Body of pancreas (tissue), 4 donors: ENCODE measurements around the gene ATP2B1. TPM values are rescaled to one million over a fixed set of nuclear protein-coding genes. Genes with fewer than 3 reads are reported as not detected.

Experiments used
- ATAC-seq: fragments of 150-250 bp; one replicate; pipeline ENCODE4 v1.9.1; 2016
- DNase-seq, 4 donors: peaks; one replicate each; pipeline ENCODE4 v3.0.0-alpha.2; 2019
- H3K27ac ChIP-seq, 4 donors: fragments of 200-600 bp; sonication (generic); 1 replicate in 3 of 4; 2 replicates in 1 of 4; pipeline versions ENCODE4 v1.5.1 to v1.6.1; 2016 to 2019; ENCODE audit warnings: mild to moderate bottlenecking in 1 of 4, mixed read lengths in 1 of 4, moderate library complexity in 1 of 4
- H3K27me3 ChIP-seq, 2 donors: fragments of 200-600 bp; sonication (generic); one replicate each; pipeline ENCODE4 v1.6.0; 2016; ENCODE audit warnings: mild to moderate bottlenecking in 1 of 2
- H3K36me3 ChIP-seq, 2 donors: fragments of 200-600 bp; sonication (generic); replicated peaks in 1 of 2; 2 replicates each; pipeline ENCODE4 v1.5.1; 2016; ENCODE audit warnings: low read depth in 2 of 2; ENCODE audit not compliant: insufficient read depth in 1 of 2
- H3K4me1 ChIP-seq: fragments of 200-600 bp; sonication (generic); one replicate; pipeline ENCODE4 v1.6.0; 2016
- H3K4me3 ChIP-seq, 2 donors: fragments of 200-600 bp; sonication (generic); 1 replicate in 1 of 2; 2 replicates in 1 of 2; pipeline ENCODE4 v1.5.1; 2016 to 2019
- H3K9me3 ChIP-seq, 3 donors: fragments of 200-600 bp; sonication (generic); 1 replicate in 2 of 3; 2 replicates in 1 of 3; pipeline ENCODE4 v1.5.1; 2016
- CTCF ChIP-seq, 7 experiments: fragments of 450-650 bp in 4 of 7; fragments of 200-600 bp in 3 of 7; sonication (generic) in 3 of 7; IDR thresholded peaks; one replicate each; pipeline ENCODE4 v1.5.1; 2016 to 2019; ENCODE audit warnings: antibody characterized with exemption in 7 of 7
- POLR2A ChIP-seq, 3 donors: fragments of 450-650 bp; IDR thresholded peaks; one replicate each; pipeline ENCODE4 v1.6.1; 2016; ENCODE audit warnings: antibody characterized with exemption in 3 of 3, mild to moderate bottlenecking in 2 of 3
- WGBS, 2 donors: methylation state at CpG; one replicate each; pipeline ENCODE4 v1.1.5; 2017; 5-methylcytosine and 5-hydroxymethylcytosine counted together
- intact Hi-C: fragments of 100-400 bp; cut with DNase I; formaldehyde crosslinking; loops from one replicate; pipeline ENCODE4 v1.15.1; 2023
- total RNA-seq, 2 donors: library from RNA; depleted of rRNA; stranded (reverse); fragments of >200 nt; gene quantifications; one replicate each; pipeline ENCODE4 v1.1.0, GENCODE V29; 2016

Gene ATP2B1
- total RNA-seq, 2 donors from 2014 or later, result 17.1 to 37.9 TPM

- intact Hi-C loops, result no loop called here
Observed at GRCh38 chr12:89709157-89709994, 738 bp upstream of the ATP2B1 start.

GRCh38 chr12:89707703-89708564, 704 bp downstream of the ATP2B1 start:
- no peaks in the 10 kb centered on the region for H3K27me3 ChIP-seq
- intact Hi-C loops, result no loop called here
- peak overlapping the region; percentile 51 to 90 for H3K4me3 ChIP-seq
- H3K36me3 ChIP-seq, result no peaks in the 10 kb centered on the region
- ATAC-seq (no peak), DNase-seq (peak; percentile 38 to 47 (median 44))
- H3K9me3 ChIP-seq, result no peaks in the 10 kb centered on the region
- peaks cover 9% of the 10 kb centered on the region for H3K4me1 ChIP-seq
- no peak for TF ChIP-seq POLR2A (IDR thresholded peaks at IDR 0.05)
- TF ChIP-seq CTCF (IDR thresholded peaks at IDR 0.05), result peak in 1 of 7 experiments; percentile 18
- H3K27ac ChIP-seq, result peak overlapping the region; percentile 95 to 100 (median 98)
- WGBS, 2 donors, result 0 to 1% methylated on average over 9 to 71 of the region's 73 CpGs

More at GRCh38 chr12:89709157-89709994, 738 bp upstream of the ATP2B1 start:
- no peaks in the 10 kb centered on the region for H3K9me3 ChIP-seq
- DNase-seq, result peak; percentile 99
- peak overlapping the region; percentile 61 to 62 for H3K4me3 ChIP-seq
- peak; percentile 85 for ATAC-seq
- whole genome bisulfite sequencing, 2 donors, result 0 to 1% methylated on average over 1 to 82 of the region's 103 CpGs
- no peaks in the 10 kb centered on the region for H3K36me3 ChIP-seq
- TF ChIP-seq CTCF (IDR thresholded peaks at IDR 0.05) (peak in 2 of 7 experiments; percentile 15 to 32), POLR2A (IDR thresholded peaks at IDR 0.05) (peak; percentile 92 to 98 (median 97))
- H3K27me3 ChIP-seq, result no peaks in the 10 kb centered on the region
- no peaks in the 10 kb centered on the region for H3K4me1 ChIP-seq
- H3K27ac ChIP-seq, result peak overlapping the region; percentile 95 to 100 (median 98)

- Histone ChIP-seq H3K4me1 (peaks cover 9% of the 10 kb centered on the region), H3K36me3 (no peaks in the 10 kb centered on the region), H3K27me3 (no peaks in the 10 kb centered on the region), H3K27ac (peak overlapping the region in 3 of 4 donors; percentile 98 to 100 (median 99)), H3K9me3 (no peaks in the 10 kb centered on the region), H3K4me3 (peak overlapping the region; percentile 51 to 90)
- intact Hi-C loops, result no loop called here
- ATAC-seq (no peak), DNase-seq (peak in 2 of 4 donors; percentile 19 to 26)
- TF ChIP-seq CTCF (IDR thresholded peaks at IDR 0.05) (no peak), POLR2A (IDR thresholded peaks at IDR 0.05) (no peak)
- WGBS, 2 donors, result 8 to 9% methylated on average over 17 of the region's 17 CpGs
Observed at GRCh38 chr12:89706986-89707702, 1.5 kb downstream of the ATP2B1 start.

- Histone ChIP-seq H3K27me3 (no peaks in the 10 kb centered on the region), H3K4me3 (no peak overlapping the region), H3K36me3 (no peaks in the 10 kb centered on the region), H3K27ac (no peak overlapping the region), H3K9me3 (no peaks in the 10 kb centered on the region), H3K4me1 (peaks cover 9% of the 10 kb centered on the region)
- no peak for TF ChIP-seq CTCF (IDR thresholded peaks at IDR 0.05)
- 89 to 90% methylated on average over 7 of the region's 7 CpGs for WGBS, 2 donors
- ATAC-seq (no peak), DNase-seq (no peak)
- intact Hi-C loops, result no loop called here
Observed at GRCh38 chr12:89706551-89706950, 2.1 kb downstream of the ATP2B1 start.
